ENCODE measurements around the gene DNAH6. TPM values are rescaled to one million over a fixed set of nuclear protein-coding genes. Genes with fewer than 3 reads are reported as not detected.

The DNAH6 gene
- total and polyA plus RNA-seq, 2 of the 8 experiments (the other 6 are each of a cell fraction or from before 2014, with no cell fraction given), result 0.06 to 0.43 TPM

DNA sequence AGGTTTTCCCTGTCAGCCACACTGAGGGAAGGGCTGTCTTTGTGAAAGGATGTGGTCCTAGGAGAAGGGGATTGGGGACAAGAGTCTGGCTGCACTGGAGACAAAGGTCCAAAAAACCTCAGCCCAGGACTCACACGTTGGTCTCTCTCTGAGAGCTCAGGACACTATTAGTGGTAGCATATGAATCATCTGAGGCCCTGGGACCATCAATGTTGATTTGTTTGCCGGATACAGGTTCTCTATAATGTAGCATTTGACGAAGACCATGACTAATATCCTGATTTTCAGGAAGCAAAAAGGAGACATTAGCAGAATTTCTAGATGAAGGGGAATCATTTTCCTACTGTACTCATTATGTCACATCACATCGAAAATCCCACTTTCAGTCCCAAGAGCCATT is 22.2 kb upstream of the DNAH6 start:
- POLR2A ChIA-PET (ENCODE audit: partially characterized antibody), result no interaction called here
- Histone ChIP-seq H3K36me3 (ENCODE audit: control insufficient read depth in 2 of 4, insufficient read depth in 4 of 4, low read length in 3 of 4) (no peaks in the 10 kb centered on the region), H2AK5ac (ENCODE audit: low read depth, low read length) (no peak overlapping the region), H3K4me3 (ENCODE audit: extremely low read depth in 1 of 4, insufficient read depth in 2 of 4, low read depth in 3 of 4, low read length in 4 of 4) (no peak overlapping the region), H4K20me1 (replicated peaks in 1 of 2; ENCODE audit: control insufficient read depth in 1 of 2, insufficient read depth in 2 of 2, low read length in 2 of 2) (no peaks in the 10 kb centered on the region), H3K79me2 (ENCODE audit: control insufficient read depth in 1 of 2, insufficient read depth in 2 of 2, low read length in 2 of 2) (no peaks in the 10 kb centered on the region), H2BK20ac (ENCODE audit: low read length) (no peak overlapping the region), H3K4me2 (ENCODE audit: insufficient read depth in 1 of 2, low read depth in 2 of 2, low read length in 2 of 2) (no peak overlapping the region), H3K23me2 (ENCODE audit: low read depth, low read length) (no peaks in the 10 kb centered on the region), H3K9me3 (ENCODE audit: insufficient read depth in 2 of 2, low read depth in 1 of 2, low read length in 1 of 2) (no peaks in the 10 kb centered on the region), H3K14ac (ENCODE audit: insufficient read length) (no peak overlapping the region), H3K4ac (replicated peaks; ENCODE audit: insufficient read length, low read depth, low read length) (no peak overlapping the region), H4K8ac (ENCODE audit: extremely low read depth, insufficient read depth, low read length) (no peak overlapping the region), H2AFZ (ENCODE audit: low read length) (no peak overlapping the region), H2BK120ac (replicated peaks; ENCODE audit: low read depth, low read length) (no peak overlapping the region), H4K91ac (replicated peaks; ENCODE audit: insufficient read length, low read length) (no peak overlapping the region), H3K18ac (ENCODE audit: extremely low read depth, low read length) (no peak overlapping the region), H3K56ac (replicated peaks; ENCODE audit: insufficient read length, low read depth, low read length) (no peak overlapping the region), H3K9ac (replicated peaks in 1 of 4; ENCODE audit: extremely low read depth in 1 of 4, low read depth in 3 of 4, low read length in 3 of 4) (no peak overlapping the region), H2BK15ac (ENCODE audit: low read length) (no peak overlapping the region), H3K27me3 (replicated peaks in 1 of 4; ENCODE audit: control insufficient read depth in 3 of 4, extremely low read depth in 1 of 4, insufficient read depth in 3 of 4, low read length in 3 of 4) (no peaks in the 10 kb centered on the region; a peak in 1 of 7 replicates), H3K4me1 (replicated peaks in 1 of 4; ENCODE audit: control insufficient read depth in 3 of 4, insufficient read depth in 4 of 4, low read length in 3 of 4) (no peaks in the 10 kb centered on the region), H4K5ac (ENCODE audit: insufficient read length, low read depth, low read length) (no peak overlapping the region), H3K27ac (ENCODE audit: low read depth, low read length) (no peak overlapping the region), H2BK12ac (ENCODE audit: low read depth, low read length) (no peak overlapping the region), H3K23ac (ENCODE audit: insufficient read length) (no peak overlapping the region), H3K79me1 (ENCODE audit: low read depth, low read length) (no peaks in the 10 kb centered on the region), H2BK5ac (ENCODE audit: low read depth, low read length) (no peak overlapping the region)
- CTCF ChIA-PET (ENCODE audit: partially characterized antibody), result interaction anchor here (1.1 to 2.1 kb wide), 6 partner anchors 32 to 432 kb away, joined by 3 to 4 read pairs (median 3); no protein-coding TSS in a partner anchor
- TF ChIP-seq SUZ12 (IDR thresholded peaks at IDR 0.05; ENCODE audit: low read length) (no peak), BACH1 (IDR thresholded peaks at IDR 0.05; ENCODE audit: low read length) (no peak), CEBPB (IDR thresholded peaks at IDR 0.05; ENCODE audit: low read depth, low read length) (no peak), KDM4A (IDR thresholded peaks at IDR 0.05; ENCODE audit: low read depth, low read length, severe bottlenecking) (no peak), RFX5 (IDR thresholded peaks at IDR 0.05; ENCODE audit: borderline replicate concordance, low read depth, low read length) (no peak), SIN3A (conservative IDR thresholded peaks at IDR 0.05 in 1 of 2, IDR thresholded peaks at IDR 0.05 in 1 of 2; ENCODE audit: low read depth in 1 of 2, low read length in 2 of 2) (no peak), RNF2 (IDR thresholded peaks at IDR 0.05; ENCODE audit: borderline replicate concordance, low read depth, low read length, missing control alignments, poor library complexity, severe bottlenecking) (no peak)
- TF ChIP-seq, protein P1, sequence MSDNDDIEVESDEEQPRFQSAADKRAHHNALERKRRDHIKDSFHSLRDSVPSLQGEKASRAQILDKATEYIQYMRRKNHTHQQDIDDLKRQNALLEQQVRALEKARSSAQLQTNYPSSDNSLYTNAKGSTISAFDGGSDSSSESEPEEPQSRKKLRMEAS (IDR thresholded peaks at IDR 0.05), result no peak
- FAIRE-seq (no peak), DNase-seq (ENCODE audit: low read depth in 1 of 2, low spot score in 2 of 2) (no peak)
- WGBS, 2 experiments (ENCODE audit: extremely low coverage in 1 of 2, insufficient coverage in 1 of 2, insufficient read length in 1 of 2, insufficient replicate concordance in 2 of 2, low coverage in 1 of 2, low lambda C conversion rate in 2 of 2, missing lambda C conversion rate in 1 of 2), result 85% methylated on average over 4 of the region's 4 CpGs; no CpG with 5 or more reads in 1 of the 2 experiments
